GM18507 (cell line): ENCODE measurements around the gene KDM4E.
"Not testable (repeated sequence)": the region's sequence is repeated elsewhere in the genome, so short reads cannot be mapped to it uniquely, and the experiment has no call there.

Experiments
- DNase-seq: peaks from one replicate; pipeline ENCODE4 v3.0.0; 2011; ENCODE audit warnings: low read depth; ENCODE audit not compliant: insufficient read length; ENCODE audit errors: extremely low spot score
- FAIRE-seq: peaks from 2 replicates; lab custom pipeline; 2011; peaks lifted over from hg19 to GRCh38; lab: Jason Lieb, UNC

KDM4E gene

DNA sequence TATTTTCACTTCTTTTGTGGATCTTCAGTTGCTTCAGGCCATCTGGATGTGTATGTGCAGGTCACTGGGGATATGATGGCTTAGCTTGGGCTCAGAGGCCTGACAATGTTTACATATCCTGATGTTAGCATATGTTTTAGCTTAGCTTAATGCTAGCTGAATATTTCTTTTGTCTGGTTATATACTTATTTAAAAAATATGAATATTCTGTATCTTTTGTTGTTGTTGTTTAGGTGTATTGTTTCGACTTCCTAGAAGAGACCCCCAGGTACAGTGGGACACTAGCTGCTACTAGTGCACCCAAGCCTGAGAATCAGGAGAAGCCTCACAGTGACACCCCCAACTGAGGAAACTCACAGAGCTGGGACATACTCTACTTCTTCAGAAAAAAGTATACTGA, at the start of gene KDM4E:
Gene KDM4E (plus strand): TSS at position 301 of the 400 bp plus-strand sequence. CDS start 300 bp downstream, outside the sequence.
- FAIRE-seq (no peak), DNase-seq (no peak)

DNA sequence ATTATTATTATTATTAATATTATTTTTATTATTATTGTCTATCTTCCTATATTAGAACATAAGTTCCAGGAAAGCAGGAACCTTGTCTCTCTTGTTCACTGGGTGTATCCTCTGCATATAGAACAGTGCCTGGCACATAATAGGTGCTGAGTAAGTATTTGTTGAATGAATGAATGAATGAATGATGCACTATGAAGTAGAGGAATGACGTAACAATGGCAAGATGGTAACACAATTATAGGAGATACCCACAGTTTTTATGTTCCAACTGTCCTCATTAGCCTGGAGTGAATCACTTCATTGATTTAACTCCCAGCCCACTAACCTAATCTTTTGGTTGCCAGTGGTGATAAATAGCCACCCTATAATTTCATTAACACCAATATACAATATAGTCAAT, 49.5 kb upstream of the KDM4E start:
- DNase-seq (no peak), FAIRE-seq (no peak)

DNA sequence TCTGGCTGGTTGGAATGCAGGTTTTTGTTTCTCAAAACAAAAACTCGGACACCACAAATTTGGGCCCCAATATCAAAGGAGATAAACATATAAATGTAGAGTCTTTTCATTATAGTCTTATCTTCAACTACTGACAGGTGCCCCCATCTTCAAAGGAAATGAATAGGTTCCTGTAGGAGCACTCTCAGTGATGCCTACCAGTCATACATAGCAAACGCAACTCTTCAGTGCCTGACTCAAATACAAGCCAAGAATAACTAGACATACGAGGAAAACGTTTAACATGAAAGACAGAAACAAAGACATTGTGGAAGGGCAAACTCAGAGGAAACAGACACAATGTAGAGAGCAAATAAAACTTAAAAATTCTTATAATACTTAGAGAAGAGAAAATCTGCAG, 37.7 kb upstream of the KDM4E start:
- DNase-seq, result no peak
- FAIRE-seq, result no peak

DNA sequence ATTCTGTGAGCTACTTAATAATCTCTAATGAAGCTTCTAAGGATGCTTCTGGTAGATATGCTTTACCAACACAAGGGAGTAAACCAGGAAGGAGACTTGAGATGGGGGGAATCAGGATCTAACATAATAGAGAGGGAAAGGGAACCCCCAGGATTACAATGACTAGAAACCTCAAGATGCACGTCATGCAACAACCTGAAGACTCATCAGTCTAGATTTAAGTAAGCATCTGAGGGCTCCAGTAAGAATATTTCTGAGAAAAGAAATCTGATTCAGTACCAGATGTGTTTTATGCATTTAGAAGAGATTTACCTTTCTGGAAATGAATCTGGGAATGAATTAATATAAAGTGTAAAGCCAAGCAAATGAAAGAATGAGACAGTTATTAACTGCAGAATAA, 36.3 kb upstream of the KDM4E start:
- FAIRE-seq (no peak), DNase-seq (no peak)

DNA sequence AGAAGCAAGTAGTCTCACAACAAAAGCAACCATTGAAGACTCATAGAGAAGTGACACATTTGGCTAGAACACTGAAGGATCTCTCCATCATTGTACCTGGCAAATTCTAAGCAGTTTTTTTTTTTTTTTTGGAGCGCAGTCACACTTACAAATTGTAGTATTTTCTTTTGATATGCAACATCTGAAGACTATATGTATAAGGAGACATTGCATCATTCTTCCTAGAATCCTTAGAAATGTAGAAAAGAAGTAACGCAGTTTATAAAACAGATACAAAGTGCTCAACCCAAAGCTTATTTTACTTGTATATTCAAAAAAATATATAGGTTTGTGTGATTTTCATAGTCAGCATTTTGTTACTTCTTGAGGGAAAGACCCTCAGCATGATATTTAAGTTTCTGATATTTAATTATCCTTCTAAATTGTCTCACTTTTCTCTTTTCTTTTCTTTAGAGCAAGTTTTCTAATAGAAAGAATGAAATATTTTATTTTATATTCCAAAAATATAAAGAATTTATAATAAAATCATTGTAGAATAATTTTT, 31.6 kb upstream of the KDM4E start:
- DNase-seq (no peak), FAIRE-seq (no peak)

DNA sequence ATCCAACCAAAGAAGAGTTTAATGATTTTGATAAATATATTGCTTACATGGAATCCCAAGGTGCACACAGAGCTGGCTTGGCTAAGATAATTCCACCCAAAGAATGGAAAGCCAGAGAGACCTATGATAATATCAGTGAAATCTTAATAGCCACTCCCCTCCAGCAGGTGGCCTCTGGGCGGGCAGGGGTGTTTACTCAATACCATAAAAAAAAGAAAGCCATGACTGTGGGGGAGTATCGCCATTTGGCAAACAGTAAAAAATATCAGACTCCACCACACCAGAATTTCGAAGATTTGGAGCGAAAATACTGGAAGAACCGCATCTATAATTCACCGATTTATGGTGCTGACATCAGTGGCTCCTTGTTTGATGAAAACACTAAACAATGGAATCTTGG, 27.6 kb upstream of the KDM4E start:
- no peak for DNase-seq

DNA sequence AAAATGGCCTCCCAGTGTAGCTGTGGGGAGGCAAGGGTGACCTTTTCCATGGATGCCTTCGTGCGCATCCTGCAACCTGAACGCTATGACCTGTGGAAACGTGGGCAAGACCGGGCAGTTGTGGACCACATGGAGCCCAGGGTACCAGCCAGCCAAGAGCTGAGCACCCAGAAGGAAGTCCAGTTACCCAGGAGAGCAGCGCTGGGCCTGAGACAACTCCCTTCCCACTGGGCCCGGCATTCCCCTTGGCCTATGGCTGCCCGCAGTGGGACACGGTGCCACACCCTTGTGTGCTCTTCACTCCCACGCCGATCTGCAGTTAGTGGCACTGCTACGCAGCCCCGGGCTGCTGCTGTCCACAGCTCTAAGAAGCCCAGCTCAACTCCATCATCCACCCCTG, 26.8 kb upstream of the KDM4E start:
- DNase-seq (no peak), FAIRE-seq (no peak)

More for the DNA sequence above, 27.6 kb upstream of the KDM4E start:
- no peak for FAIRE-seq

DNA sequence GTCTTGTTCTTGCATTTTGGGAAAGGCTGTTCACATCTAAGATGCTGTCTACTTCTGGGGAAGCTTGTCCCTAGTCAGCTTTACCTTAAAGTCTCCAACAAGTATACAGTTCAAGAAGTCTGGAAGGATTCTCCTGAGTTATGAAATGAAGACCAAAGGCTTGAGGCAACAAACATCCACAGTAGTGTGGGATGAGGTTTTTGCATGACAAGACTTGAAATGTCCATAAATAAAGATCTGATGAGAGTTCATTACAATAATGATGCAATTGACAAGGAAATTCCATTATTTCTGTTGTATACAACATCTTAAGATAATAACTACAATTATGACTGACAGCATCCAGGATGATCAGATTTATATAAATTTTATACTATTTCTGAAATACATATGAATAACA, 21.3 kb upstream of the KDM4E start:
- DNase-seq, result no peak

DNA sequence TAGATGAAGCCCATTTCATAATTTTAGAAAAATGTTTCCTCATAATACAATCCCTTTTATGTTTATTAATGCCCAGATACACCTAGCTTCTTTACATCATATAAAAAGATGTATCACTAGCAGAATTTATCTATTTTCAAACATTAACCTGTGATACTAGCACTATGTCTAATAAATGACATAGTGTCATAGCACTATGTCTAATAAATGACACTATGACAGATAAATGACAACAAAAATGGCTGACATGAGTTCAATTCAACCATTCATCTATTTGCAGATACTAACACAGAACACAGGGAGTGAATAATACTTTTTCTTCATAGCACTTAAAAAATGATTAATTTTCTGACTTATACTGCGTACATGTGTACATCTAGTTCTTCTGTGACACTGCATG, 19.4 kb upstream of the KDM4E start:
- no peak for DNase-seq
- no peak for FAIRE-seq

More for the DNA sequence above, 21.3 kb upstream of the KDM4E start:
- FAIRE-seq, result no peak

DNA sequence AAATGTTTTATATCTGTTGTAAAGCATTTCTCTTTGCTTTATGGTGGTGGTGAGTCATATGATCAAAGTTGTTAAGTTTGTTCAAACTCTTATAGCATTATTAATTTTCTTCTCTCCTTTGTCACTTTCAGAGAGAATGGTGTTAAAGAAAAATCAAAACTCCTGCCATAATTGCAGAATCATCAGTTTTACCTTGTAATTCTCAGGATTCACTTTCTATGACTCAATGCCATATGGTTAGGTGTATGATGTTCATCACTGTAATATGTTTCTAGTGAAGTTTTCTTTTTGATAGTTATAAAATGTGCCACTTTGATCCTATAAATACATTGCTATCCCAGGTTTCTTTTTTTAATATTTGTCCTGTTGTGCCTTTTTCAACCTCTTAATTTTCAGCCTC, 13.7 kb upstream of the KDM4E start:
- FAIRE-seq (no peak), DNase-seq (no peak)

DNA sequence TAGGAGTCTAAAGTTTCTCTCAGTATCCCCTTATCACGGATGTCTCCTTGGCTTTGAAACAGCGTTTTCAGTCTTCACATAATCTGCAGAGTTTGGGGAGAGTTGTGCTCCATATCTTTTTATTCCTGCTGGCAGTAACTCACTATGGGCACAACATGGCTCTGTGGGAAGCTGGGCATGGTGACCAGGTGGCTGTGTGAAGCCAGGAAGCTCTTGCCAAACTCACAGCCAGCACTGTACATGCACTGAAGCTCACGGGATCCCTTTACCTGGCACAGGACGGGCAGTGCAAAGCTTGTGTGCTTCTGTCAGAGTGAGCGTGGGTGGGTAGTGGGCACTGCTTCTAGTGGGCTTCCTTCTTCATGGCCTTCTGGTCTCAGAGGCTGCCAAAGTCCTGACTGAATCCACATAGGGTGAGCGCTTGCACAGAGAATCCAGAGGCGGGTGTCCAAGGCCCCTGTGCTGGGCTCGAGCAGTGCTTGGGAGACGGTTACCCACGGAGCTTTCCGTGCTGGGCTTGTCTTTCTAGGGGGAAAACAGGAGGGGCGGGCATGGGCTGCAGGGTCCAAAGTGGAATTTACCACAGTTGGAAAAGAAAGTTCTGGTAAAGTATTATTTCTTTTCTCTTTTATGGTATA, 10.8 kb upstream of the KDM4E start:
- FAIRE-seq (no peak), DNase-seq (no peak)

DNA sequence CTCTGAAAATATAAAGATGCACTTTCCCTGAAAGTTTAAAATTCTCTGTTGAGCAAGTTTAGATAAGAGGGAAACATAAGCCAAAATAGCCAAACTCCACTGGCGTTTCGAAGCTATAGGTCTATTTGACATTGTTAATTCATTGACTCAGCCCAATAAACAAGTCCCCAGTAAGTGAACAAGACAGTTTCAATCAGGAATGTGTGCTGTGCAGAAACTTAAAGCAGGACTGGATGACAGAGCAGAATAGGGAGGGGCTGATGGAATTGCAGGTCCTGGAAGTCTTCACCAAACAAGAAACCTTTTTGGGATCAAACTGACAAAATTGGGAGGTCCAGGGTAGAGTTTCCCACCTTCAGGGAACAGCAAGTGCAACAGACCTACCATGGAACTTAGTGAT, 8.9 kb upstream of the KDM4E start:
- FAIRE-seq (no peak), DNase-seq (no peak)

DNA sequence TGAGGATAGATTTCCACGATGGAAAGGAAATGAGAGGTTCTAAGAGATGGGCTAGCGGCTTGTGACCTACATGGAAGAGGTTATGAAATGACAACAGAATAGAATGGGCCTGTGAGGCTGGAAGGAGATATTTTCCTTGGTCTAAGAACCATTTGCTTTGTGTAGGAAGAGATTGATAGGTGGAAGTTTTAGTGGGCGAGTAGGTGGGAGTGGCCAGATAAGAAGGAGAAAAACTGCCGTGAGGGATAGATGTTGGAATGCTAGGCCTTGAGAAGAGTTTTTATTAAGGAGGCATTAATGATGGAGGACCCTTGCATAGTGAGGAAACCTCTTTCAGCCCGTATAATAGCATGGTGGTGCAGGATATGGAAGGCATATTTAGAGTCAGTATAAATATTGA, 3.6 kb upstream of the KDM4E start:
- FAIRE-seq, DNase-seq: not testable (repeated sequence)

DNA sequence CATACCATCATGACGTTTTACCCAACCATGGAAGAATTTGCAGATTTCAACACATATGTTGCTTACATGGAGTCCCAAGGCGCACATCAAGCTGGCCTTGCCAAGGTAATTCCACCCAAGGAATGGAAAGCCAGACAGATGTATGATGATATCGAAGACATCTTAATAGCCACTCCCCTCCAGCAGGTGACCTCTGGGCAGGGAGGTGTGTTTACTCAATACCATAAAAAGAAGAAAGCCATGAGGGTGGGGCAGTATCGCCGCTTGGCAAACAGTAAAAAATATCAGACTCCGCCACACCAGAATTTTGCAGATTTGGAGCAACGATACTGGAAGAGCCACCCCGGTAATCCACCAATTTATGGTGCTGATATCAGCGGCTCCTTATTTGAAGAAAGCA, 536 bp downstream of the KDM4E start:
- not testable (repeated sequence) for DNase-seq, FAIRE-seq

DNA sequence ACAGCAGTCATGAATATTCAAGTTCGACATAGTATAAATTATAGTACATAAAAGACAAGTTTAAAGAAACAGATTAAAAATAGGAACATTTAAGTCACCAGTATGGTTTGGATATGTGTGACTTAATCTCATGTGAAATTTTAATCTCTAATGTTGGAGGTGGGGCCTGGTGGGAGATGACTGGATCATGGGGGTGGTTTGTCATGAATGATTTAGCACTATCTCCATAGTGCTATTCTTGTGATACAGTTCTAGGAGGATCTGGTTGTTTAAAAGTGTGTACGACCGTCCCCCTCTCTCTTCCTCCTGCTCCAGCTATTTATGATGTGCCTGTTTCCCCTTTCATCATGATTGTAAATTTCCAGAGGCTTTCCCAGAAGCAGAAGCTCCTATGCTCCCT, 3.3 kb downstream of the KDM4E start:
- DNase-seq, result no peak
- FAIRE-seq, result no peak

DNA sequence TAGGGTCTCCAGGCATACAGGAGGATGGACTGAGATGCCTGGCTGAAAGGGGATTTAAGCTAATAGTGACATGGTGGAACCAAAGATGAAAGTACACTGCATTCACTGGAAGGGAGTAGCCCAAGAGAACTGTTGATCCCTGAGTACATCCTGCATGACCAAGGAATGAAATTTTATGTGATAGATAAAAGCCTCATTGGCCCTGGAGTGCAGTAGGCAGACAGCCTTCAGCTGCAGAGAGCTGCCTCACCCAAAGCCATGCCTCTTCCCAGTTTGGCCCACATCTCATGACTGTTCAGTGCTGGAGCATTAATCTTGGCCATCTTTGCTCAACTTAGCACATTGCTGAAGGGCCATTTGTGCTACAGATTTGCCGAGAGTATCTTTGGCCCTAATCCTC, 8.0 kb downstream of the KDM4E start:
- FAIRE-seq (no peak), DNase-seq (no peak)

DNA sequence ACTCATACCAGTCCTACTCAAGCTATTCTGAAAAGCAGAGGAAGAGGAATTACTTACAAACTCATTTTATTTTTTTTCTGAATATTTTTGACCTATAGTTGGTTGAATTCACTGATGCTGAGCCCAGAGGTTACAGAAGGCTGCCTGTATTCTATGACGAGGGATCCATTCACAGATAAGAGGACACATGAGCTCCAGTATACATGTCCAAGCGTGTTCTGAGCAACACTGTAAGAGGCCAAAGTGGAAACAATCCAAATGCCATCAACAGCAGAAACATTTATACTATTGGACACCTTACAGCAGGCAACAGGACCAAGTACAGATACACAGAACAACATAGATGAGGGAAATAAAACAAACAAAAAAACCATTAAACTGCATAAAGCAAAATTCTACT, 10.3 kb downstream of the KDM4E start:
- no peak for DNase-seq

DNA sequence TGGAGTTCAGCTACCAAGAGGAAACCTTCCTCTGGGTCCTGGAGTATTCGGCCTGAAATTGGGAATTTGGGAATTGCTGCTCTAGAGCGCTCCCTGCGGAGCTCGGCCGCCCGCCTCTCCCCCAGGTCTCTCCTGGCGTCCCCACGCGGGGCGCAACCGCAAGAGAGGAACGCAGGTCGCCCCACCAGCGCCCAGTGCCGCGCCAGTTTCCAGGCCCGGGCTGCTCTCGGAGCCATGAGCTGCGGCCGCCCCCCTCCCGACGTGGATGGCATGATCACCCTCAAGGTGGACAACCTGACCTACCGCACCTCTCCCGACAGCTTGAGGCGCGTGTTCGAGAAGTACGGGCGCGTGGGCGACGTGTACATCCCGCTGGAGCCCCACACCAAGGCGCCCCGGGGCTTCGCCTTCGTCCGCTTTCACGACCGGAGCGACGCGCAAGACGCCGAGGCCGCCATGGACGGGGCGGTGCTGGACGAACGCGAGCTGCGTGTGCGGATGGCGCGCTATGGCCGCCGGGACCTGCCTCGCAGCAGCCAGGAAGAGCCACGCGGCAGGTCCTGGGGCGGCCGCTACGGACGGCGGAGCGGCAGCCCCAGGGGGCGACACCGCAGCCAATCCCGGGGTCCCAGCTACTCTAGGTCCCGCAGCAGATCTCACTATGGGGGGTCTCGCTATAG, 12.4 kb downstream of the KDM4E start:
- FAIRE-seq, DNase-seq: not testable (repeated sequence)

More for the DNA sequence above, 10.3 kb downstream of the KDM4E start:
- FAIRE-seq, result no peak

DNA sequence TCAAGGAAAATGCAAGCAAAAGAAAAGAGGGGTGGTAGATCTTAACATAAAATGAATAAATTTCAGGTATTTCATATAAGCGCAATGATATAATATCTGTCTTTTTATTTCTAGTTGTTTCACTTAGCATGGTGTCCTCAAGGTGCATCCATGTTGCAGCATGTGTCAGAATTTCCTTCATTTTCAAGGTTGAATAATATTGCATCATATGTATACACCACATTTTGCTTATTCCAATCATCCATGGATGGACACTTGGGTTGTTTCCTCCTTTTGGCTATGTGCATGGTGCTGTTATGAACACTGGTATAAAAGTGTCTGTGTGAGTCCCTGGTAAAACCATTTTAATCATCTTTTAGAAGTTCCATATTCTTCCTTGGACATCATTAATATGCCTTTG, 17.2 kb downstream of the KDM4E start:
- DNase-seq (no peak), FAIRE-seq (no peak)

DNA sequence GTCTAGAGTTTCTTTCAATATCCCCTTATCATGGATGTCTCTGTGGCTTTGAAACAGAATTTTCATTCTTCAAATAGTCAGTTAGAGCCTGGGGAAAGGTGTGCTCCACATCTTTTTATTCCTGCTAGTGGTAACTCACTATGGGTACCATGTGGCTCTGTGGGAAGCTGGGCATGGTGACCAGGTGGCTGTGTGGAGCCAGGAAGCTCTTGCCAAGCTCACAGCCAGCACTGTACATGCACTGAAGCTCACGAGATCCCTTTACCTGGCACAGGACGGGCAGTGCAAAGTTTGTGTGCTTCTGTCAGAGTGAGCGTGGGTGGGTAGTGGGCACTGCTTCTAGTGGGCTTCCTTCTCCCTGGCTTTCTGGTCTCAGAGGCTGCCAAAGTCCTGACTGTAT, 17.8 kb downstream of the KDM4E start:
- FAIRE-seq, result no peak
- no peak for DNase-seq

DNA sequence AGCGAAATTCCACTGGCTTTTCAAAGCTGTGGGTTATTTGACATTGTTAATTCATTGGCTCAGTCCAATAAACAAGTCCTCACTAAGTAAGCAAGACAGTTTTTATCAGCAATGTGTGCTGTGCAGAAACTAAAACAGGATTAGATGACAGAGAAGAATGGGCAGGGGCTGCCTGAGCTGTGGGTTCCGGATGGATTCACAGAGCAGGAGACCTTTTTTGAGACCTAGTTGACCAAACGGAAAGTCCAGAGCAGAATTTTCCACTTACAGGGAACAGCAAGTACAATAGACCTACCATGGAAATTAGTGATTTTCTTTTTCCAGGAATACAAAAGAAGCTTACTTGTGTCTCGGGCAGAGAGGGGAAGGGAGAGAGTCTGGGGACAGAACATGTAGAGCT, 19.0 kb downstream of the KDM4E start:
- FAIRE-seq (no peak), DNase-seq (no peak)
